ENCODE measurements around the gene ZG16B.

The ZG16B gene

GRCh38 chr16:2825049-2825742 is 4.9 kb upstream of the ZG16B start:
- DNase-seq (ENCODE audit: low read depth), result no peak

DNA sequence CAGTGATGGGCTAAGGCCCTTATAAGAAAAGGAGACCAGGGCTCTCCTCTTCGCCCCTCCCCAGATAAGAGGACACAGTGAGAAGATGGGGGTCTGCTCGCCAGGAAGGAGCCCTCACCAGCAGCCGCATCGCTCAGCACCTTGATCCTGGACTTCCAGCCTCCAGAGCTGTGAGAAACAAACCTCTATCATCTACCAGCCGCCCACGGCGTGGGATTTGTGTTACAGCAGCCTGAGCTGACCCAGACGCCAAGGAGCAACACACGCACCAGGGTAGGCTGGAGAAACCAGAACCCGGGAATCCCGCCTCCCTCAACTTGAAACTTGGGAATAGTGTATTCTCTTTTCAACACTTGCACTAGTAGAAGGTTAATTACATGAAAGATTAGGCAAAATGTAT is 4.2 kb upstream of the ZG16B start:
- DNase-seq (ENCODE audit: low read depth), result no peak

DNA sequence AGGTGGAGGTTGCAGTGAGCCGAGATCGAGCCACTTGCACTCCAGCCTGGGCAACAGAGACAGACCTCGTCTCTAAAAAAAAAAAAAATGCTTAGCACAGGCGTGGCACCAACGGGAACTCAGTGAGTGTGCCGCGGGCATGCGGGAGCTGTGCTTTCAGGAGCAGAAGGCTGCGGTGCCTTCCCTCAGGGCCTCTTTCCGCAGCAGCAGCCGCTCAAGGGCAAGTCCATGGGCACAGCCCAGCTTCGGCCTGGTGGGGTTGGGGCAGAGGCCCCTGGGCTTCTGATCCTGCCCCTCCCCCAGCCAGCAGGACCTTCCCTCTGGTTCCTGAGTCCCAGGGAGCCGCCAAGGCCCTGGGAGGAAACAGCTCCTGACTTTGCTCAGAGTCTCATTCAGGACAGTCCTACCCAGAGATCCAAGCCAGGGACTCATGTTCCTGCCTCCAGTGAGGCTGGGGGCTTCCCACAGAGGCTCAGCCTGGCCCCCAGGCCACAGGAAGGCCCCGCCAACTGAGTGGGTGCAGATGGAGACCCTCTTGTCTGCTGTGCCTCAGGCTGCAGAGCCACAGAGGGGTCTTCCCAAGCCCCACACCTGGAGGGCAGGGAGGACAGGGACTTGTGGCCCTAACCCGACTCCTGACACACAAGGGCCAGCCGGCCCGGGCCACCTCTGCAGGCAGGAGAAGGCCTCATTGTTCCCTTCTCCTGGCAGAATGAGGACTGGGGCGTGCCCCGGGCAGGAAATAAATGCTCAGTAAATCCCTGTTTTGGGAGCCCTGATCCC is 3.3 kb upstream of the ZG16B start:
- DNase-seq (ENCODE audit: low read depth), result no peak

GRCh38 chr16:2827374-2827791 is 2.7 kb upstream of the ZG16B start:
- DNase-seq (ENCODE audit: low read depth), result no peak

DNA sequence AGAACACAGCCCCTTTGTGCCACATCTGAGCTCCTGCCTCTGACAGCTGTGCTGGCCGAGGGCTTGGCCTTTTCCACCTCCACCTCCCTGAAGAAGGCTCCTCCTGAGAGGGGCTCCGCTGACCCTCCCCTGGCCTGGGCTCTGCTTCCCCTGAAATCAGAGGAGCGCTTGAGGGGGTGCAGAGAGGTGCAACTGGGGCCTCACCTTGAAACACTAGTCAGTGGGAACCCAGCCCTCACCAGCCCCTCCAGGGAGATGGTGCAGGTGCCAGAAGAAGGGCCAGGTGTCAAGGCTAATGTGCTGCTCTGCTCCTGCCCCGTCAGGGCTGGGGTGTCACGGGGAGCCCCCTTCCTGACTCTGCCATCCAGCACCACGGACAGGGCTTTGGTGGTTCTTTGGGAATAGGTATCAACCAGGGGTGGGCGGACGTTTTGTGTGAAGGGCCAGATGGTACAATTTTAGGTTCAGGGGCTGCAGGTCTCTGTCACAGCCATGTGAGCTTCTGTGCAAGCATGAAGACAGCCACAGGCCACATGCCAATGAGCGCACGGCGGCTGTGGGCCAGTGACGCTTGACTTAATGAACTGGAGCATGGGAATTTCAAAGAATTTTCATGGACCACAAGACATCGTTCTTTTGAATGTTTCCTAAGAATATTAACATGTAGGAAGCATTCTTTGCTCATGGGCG is 2.1 kb upstream of the ZG16B start:
- no peak for DNase-seq (ENCODE audit: low read depth)

DNA sequence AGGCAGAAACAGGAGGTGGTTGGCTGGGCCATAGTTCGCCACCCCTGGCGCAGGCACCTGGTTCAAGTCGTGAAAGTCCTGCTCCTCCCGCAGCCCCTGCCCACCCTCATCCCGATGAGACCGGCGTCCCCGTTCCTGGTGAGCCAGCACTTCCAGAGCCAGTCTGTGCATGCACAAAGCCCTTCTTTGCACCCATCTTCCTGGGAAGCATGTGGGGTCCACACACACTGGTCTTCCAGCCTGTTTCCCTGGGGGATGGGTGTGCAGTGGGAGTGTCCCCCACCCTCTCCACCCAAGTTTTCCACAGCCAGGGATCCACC is 1.6 kb upstream of the ZG16B start:
- no peak for DNase-seq (ENCODE audit: low read depth)

DNA sequence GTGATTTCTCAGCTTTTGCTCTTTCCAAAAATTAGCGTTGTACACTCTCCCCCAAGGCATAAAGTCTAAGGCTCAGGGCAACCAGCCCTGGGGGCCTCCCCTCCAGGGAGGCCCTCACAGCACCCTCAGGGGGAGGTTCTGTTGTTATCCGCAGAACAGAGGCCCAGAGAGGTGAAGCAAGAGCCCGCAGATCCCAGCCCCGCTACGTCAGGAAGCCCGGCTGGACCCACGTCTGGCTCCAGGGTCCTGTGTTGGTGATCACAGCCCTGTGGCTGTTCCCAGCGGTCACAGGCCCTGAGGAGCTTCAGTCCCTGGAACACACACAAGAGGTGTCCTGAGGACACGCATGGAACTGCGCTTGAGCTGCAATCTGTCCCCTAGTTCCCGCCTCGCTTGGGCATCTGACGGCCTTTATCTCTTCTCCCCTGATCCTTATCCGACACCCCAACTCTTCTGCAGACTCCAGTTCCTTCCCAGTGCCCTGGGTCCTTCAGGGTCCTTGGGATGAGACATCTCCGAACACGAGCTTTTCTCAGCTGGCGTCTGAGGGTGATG is 1.1 kb upstream of the ZG16B start:
- DNase-seq (ENCODE audit: low read depth), result no peak

- no peak for DNase-seq (ENCODE audit: low read depth)
These were observed 222 bp downstream of the ZG16B start for GRCh38 chr16:2830355-2830695.

GRCh38 chr16:2831203-2831602 is 1.1 kb downstream of the ZG16B start:
- no peak for DNase-seq (ENCODE audit: low read depth)

DNA sequence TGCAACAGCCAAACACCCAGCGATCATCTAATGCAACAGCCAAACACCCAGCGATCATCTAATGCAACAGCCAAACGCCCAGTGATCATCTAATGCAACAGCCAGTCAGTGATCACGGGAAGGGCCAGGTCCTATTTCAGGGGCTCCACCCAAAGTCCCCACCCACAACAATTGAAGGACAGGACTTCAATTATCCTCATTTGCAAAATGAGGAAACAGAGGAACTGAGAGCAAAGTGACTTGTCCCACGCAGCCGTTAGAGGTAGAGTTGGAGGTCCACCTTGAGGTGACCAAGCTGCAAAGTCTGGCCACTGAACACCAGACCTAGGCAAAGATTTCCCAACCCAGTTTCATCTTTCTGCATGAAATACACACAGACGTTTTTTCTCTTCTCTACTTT is 3.7 kb downstream of the ZG16B start:
- DNase-seq (ENCODE audit: low read depth), result no peak

DNA sequence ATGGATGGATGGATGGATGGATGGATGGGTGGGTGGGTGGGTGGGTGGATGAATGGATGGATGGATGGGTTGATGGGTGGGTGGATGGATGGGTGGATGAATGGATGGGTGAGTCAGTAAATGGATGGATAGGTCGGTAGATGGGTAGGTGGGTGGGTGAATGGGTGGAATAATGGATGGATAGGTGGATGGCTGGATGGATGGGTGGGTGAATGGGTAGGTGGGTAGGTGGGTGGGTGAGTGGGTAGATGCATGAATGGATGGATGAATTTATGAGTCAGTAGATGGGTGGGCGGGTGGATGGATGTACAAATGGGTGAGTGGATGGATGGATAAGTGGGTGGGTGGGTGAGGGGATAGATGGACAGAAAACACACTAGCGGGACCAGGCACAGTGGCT is 4.9 kb downstream of the ZG16B start:
- DNase-seq (ENCODE audit: low read depth), result no peak

DNA sequence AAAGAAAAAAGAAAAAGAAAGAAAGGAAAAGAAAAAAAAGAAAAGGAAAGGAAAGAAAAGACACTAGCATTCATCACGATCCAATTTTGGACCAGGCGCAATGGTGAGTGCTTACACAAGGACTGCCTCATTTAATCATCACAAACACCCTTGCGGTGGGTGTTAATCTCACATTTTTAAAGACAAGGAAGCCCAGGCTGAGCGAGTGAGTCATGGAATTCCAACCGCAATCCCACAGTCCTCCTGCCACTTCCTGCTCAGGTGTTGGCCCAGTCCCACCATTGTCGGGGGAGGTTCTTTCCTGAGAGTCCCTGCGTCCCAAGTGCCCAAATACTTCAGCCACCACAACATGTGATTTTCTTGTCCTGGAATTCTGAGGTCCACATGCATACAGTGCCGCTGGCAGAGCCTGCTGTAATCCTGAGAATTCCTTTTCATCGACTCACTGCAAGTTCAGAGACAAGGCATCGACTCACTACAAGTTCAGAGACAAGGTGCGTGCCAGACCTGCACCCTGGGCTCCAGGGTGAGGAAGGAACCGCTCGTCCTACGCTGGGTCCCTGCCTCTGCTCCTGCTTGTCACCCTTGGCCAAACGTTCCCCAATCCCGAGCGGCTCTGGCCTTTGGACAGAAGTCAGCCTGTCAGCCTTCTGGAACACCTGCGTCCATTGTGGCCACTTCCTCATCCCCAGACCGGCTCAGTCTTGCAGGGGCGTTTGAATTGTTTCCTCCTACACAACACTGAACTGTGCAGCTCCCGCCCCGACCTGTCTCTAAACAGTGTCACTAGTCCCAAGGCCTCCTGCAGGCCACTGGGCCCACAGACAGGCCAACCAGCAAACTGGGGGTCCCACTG is 5.8 kb downstream of the ZG16B start:
- DNase-seq (ENCODE audit: low read depth), result no peak

GRCh38 chr16:2836646-2837508 is 6.8 kb downstream of the ZG16B start:
- DNase-seq (ENCODE audit: low read depth), result no peak

DNA sequence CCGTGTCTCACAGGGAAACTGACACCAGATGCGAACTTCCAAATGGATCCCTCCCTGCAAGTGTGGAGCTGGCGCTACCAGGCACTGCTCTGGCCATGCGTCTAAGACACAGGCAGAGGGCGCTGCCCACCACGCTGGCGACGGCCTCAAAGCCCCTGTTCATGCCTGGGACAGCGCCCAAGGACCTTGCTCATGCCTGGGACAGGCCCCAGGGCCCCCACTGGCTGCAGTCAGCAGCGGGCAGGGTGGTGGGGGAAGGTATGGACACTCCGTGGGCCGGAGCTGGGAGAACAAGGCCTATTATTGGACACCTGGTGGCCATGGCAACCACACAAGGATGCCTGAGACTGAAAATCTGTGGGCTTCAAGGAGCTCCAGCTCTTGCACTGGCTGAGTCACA is 8.8 kb downstream of the ZG16B start:
- DNase-seq (ENCODE audit: low read depth), result peak; percentile 21

GRCh38 chr16:2839650-2840450 is 9.7 kb downstream of the ZG16B start:
- no peak for DNase-seq (ENCODE audit: low read depth)

DNA sequence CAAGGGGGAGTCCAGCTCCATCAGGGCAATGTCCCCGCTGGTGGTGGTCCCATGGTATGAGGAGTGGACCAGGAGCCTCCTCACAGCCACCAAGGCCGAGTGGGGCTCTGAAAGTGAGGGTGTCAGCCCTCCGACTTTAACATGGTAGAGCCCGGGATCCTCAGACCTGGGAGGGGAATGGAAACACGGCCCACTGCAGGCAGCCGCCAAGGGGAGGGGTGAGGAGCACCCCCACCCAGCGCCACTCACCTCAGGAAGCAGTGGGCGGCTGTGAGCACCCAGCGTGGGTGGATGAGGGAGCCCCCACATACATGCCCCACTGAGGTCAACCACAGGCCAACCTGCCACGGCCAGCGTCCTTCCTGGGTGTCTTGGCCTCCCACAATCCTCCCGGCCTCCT is 10.8 kb downstream of the ZG16B start:
- no peak for DNase-seq (ENCODE audit: low read depth)

GRCh38 chr16:2841606-2842339 is 11.7 kb downstream of the ZG16B start:
- DNase-seq (ENCODE audit: low read depth), result no peak

GRCh38 chr16:2842340-2843000 is 12.4 kb downstream of the ZG16B start:
- DNase-seq (ENCODE audit: low read depth), result peak; percentile 56

GRCh38 chr16:2843526-2843925 is 13.4 kb downstream of the ZG16B start:
- DNase-seq (ENCODE audit: low read depth), result no peak

Measured in activated T-cell treated with anti-CD3 and anti-CD28 coated beads for 1 hour (primary cell).